ENCODE data around the gene SRC. TPM values are rescaled to one million over a fixed set of nuclear protein-coding genes. Genes with fewer than 3 reads are reported as not detected.

SRC gene
- total RNA-seq, 1 experiment from 2014 or later = 23.3 TPM

DNA sequence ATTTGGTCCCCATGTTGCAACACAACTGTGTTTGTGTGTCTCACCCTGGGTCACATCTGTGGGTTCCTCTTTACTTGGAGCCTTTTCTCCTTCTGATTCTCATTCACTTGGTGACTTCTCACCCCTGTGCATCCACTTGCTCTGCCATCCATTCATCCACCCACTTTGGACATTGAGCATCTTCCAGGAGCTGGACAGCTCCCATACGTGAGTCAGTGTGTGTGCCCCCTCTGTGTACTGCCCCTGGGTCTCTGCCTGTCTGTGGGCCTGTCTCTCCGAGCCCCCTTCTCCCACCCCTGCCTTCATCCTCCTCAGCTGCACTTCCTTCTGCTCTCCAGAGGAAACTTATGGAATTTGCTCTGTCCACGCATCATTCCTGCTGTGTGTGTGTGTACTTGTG, 107.3 kb downstream of the SRC start:
- POLR2A ChIA-PET (ENCODE audit: low non-redundant PET) = no interaction called here
- intact Hi-C loops (cut with micrococcal nuclease; ENCODE audit: unreplicated experiment) = no loop called here
- DNase-seq (ENCODE audit: low spot score) = no peak
- TF ChIP-seq EZH2 (IDR thresholded peaks at IDR 0.05; ENCODE audit: borderline replicate concordance, low read depth, low read length, poor library complexity, severe bottlenecking) = no peak
- TF ChIP-seq, protein P1, sequence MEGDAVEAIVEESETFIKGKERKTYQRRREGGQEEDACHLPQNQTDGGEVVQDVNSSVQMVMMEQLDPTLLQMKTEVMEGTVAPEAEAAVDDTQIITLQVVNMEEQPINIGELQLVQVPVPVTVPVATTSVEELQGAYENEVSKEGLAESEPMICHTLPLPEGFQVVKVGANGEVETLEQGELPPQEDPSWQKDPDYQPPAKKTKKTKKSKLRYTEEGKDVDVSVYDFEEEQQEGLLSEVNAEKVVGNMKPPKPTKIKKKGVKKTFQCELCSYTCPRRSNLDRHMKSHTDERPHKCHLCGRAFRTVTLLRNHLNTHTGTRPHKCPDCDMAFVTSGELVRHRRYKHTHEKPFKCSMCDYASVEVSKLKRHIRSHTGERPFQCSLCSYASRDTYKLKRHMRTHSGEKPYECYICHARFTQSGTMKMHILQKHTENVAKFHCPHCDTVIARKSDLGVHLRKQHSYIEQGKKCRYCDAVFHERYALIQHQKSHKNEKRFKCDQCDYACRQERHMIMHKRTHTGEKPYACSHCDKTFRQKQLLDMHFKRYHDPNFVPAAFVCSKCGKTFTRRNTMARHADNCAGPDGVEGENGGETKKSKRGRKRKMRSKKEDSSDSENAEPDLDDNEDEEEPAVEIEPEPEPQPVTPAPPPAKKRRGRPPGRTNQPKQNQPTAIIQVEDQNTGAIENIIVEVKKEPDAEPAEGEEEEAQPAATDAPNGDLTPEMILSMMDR (conservative IDR thresholded peaks at IDR 0.05; ENCODE audit: low read depth, low read length) = no peak
- Histone ChIP-seq H3K4me1 (ENCODE audit: insufficient read depth, low read length, poor library complexity, severe bottlenecking) (no peaks in the 10 kb centered on the region), H3K4me3 (ENCODE audit: low read depth, low read length, poor library complexity, severe bottlenecking) (no peak overlapping the region), H3K36me3 (ENCODE audit: insufficient read depth, low read length, poor library complexity, severe bottlenecking) (no peaks in the 10 kb centered on the region), H3K27me3 (replicated peaks; ENCODE audit: insufficient read depth, low read depth, low read length, poor library complexity) (peaks cover 8% of the 10 kb centered on the region), H3K27ac (ENCODE audit: low read depth, low read length, poor library complexity, severe bottlenecking) (no peak overlapping the region), H3K9me3 (ENCODE audit: low read depth, low read length, poor library complexity, severe bottlenecking) (no peaks in the 10 kb centered on the region)
- no TSS peak for BruUV-seq (replicated peaks)
- CTCF ChIA-PET = no interaction called here

DNA sequence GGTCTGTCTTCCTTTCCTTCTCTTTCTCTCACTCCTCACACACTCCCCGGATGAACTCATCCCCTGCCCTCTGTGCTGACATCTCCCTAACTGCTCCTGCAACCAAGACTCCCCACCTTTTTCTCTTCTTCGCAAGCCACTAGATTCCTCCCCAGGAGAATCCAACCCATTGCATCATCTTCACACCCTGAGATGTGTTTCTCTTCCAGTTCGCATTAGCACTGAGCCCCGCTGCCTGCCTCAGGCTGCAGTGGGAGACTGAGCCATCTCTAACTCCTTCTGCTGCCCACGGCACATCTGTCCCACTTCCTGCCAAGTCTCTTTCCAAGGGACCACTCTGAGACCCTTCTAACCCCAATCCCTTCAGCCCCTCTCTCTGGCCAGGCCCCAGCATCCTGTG, 107.9 kb downstream of the SRC start:
- no TSS peak for BruUV-seq (replicated peaks)
- H3K4me3 ChIP-seq (ENCODE audit: low read depth, low read length, poor library complexity, severe bottlenecking) = no peak overlapping the region
- ChIA-PET CTCF (no interaction called here), POLR2A (ENCODE audit: low non-redundant PET) (no interaction called here)
- no peaks in the 10 kb centered on the region for H3K9me3 ChIP-seq (ENCODE audit: low read depth, low read length, poor library complexity, severe bottlenecking)
- no peaks in the 10 kb centered on the region for H3K36me3 ChIP-seq (ENCODE audit: insufficient read depth, low read length, poor library complexity, severe bottlenecking)
- no peak for TF ChIP-seq EZH2 (IDR thresholded peaks at IDR 0.05; ENCODE audit: borderline replicate concordance, low read depth, low read length, poor library complexity, severe bottlenecking)
- TF ChIP-seq, protein P1 (conservative IDR thresholded peaks at IDR 0.05; ENCODE audit: low read depth, low read length) = no peak
- peaks cover 4% of the 10 kb centered on the region for H3K27me3 ChIP-seq (replicated peaks; ENCODE audit: insufficient read depth, low read depth, low read length, poor library complexity)
- intact Hi-C loops (cut with micrococcal nuclease; ENCODE audit: unreplicated experiment) = no loop called here
- no peak overlapping the region for H3K27ac ChIP-seq (ENCODE audit: low read depth, low read length, poor library complexity, severe bottlenecking)
- no peak for DNase-seq (ENCODE audit: low spot score)
- no peaks in the 10 kb centered on the region for H3K4me1 ChIP-seq (ENCODE audit: insufficient read depth, low read length, poor library complexity, severe bottlenecking)

DNA sequence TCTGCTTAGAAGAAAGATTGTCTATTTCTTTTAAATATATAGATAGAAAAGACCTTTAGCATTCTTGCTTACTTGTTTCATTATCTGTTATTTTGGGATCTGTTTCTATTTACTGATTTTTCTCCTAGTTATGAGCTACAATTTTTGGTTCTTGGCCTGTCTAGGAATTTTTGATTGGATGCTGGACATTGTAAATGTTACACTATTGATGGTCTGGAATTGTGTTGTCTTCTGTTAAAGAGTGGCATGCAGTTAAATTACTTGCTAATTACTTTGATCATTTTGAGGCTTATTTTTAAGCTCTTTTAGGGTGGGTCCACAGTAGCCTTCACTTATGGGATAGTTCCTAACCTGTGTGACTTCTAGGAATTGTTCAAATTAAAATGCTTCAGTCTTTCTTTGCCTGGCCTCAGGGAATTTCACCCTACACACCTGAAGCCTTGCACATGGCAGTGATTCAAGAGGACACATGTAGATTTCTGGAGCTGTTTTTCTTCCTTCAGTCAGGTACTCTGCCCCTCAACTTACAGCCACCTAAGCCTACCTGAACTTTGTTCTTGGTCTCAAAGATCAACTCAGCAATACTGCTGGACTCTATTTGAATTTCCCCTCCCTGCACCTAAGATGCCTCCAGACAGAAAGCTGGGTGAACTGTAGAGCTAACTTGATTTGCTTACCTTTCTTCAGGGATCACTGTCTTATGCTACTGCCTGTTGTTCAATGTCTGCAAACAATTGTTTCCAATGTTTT, 108.9 kb downstream of the SRC start:
- no peak for DNase-seq (ENCODE audit: low spot score)
- BruUV-seq (replicated peaks) = no TSS peak
- intact Hi-C loops (cut with micrococcal nuclease; ENCODE audit: unreplicated experiment) = no loop called here
- ChIA-PET CTCF (no interaction called here), POLR2A (ENCODE audit: low non-redundant PET) (no interaction called here)
- H3K4me1 ChIP-seq (ENCODE audit: insufficient read depth, low read length, poor library complexity, severe bottlenecking) = no peaks in the 10 kb centered on the region
- H3K36me3 ChIP-seq (ENCODE audit: insufficient read depth, low read length, poor library complexity, severe bottlenecking) = no peaks in the 10 kb centered on the region
- no peaks in the 10 kb centered on the region for H3K9me3 ChIP-seq (ENCODE audit: low read depth, low read length, poor library complexity, severe bottlenecking)
- TF ChIP-seq EZH2 (IDR thresholded peaks at IDR 0.05; ENCODE audit: borderline replicate concordance, low read depth, low read length, poor library complexity, severe bottlenecking) = no peak
- TF ChIP-seq, protein P1 (conservative IDR thresholded peaks at IDR 0.05; ENCODE audit: low read depth, low read length) = no peak
- H3K4me3 ChIP-seq (ENCODE audit: low read depth, low read length, poor library complexity, severe bottlenecking) = no peak overlapping the region
- no peaks in the 10 kb centered on the region for H3K27me3 ChIP-seq (replicated peaks; ENCODE audit: insufficient read depth, low read depth, low read length, poor library complexity)
- H3K27ac ChIP-seq (ENCODE audit: low read depth, low read length, poor library complexity, severe bottlenecking) = no peak overlapping the region

Other genes with a start within 250 kb of the SRC start
- 222 and 239 TPM in 2 replicates for gene RPN2, start 166.8 kb upstream of the SRC start, total RNA-seq (2021)
- gene MROH8, start 166.6 kb upstream of the SRC start, total RNA-seq (2021) = 1.6 and 2.0 TPM in 2 replicates
- gene GHRH, start 84.3 kb upstream of the SRC start, total RNA-seq (2021) = not detected in 2 replicates
- gene MANBAL, start 56.5 kb upstream of the SRC start, total RNA-seq (2021) = 46.4 and 48.4 TPM in 2 replicates
- gene NNAT, start 175.1 kb downstream of the SRC start, total RNA-seq (2021) = not detected in 2 replicates
- gene BLCAP, start 181.7 kb downstream of the SRC start, total RNA-seq (2021) = 33.0 and 39.9 TPM in 2 replicates

All from A673 (cell line).